ENCODE results near the gene SLC4A2.

The SLC4A2 gene

GRCh38 chr7:151087245-151088018, 28.0 kb downstream of the SLC4A2 start:
- H3K27ac Mint-ChIP-seq: peak overlapping the region in 1 of 2 donors; percentile 83
- peak; percentile 43 for ATAC-seq
- H3K4me1 Mint-ChIP-seq: peaks cover 51% of the 10 kb centered on the region
- H3K9me3 Mint-ChIP-seq: no peaks in the 10 kb centered on the region
- peaks cover 34% of the 10 kb centered on the region for H3K27me3 Mint-ChIP-seq
- DNase-seq: peak; percentile 37 to 58
- H3K4me3 Mint-ChIP-seq: peak overlapping the region; percentile 63 to 90

- H3K4me1 Mint-ChIP-seq: peaks cover 45% of the 10 kb centered on the region
- no peak overlapping the region for H3K27ac Mint-ChIP-seq
- ATAC-seq (no peak), DNase-seq (no peak)
- peaks cover 34% of the 10 kb centered on the region for H3K27me3 Mint-ChIP-seq
- H3K4me3 Mint-ChIP-seq: peak overlapping the region; percentile 63 to 90
- no peaks in the 10 kb centered on the region for H3K9me3 Mint-ChIP-seq
These were observed 28.8 kb downstream of the SLC4A2 start for GRCh38 chr7:151088019-151088855.

GRCh38 chr7:151088856-151089699, 29.7 kb downstream of the SLC4A2 start:
- Mint-ChIP-seq H3K4me3 (peak overlapping the region; percentile 63 to 90), H3K9me3 (no peaks in the 10 kb centered on the region), H3K27ac (no peak overlapping the region), H3K4me1 (peaks cover 37% of the 10 kb centered on the region), H3K27me3 (peaks cover 34% of the 10 kb centered on the region)
- ATAC-seq (no peak), DNase-seq (no peak)

- ATAC-seq (no peak), DNase-seq (no peak)
- Mint-ChIP-seq H3K4me3 (no peak overlapping the region), H3K27me3 (peaks cover 26% of the 10 kb centered on the region), H3K4me1 (peaks cover 33% of the 10 kb centered on the region), H3K27ac (no peak overlapping the region), H3K9me3 (no peaks in the 10 kb centered on the region)
These were observed 30.7 kb downstream of the SLC4A2 start for GRCh38 chr7:151089893-151090730.

GRCh38 chr7:151091003-151091402, 31.6 kb downstream of the SLC4A2 start:
- no peak overlapping the region for H3K27ac Mint-ChIP-seq
- H3K4me3 Mint-ChIP-seq: no peak overlapping the region
- H3K9me3 Mint-ChIP-seq: no peaks in the 10 kb centered on the region
- ATAC-seq (no peak), DNase-seq (no peak)
- peaks cover 17% of the 10 kb centered on the region for H3K27me3 Mint-ChIP-seq
- peaks cover 24% of the 10 kb centered on the region for H3K4me1 Mint-ChIP-seq

- Mint-ChIP-seq H3K9me3 (no peaks in the 10 kb centered on the region), H3K27me3 (peaks cover 16% of the 10 kb centered on the region), H3K27ac (no peak overlapping the region), H3K4me1 (peaks cover 24% of the 10 kb centered on the region), H3K4me3 (no peak overlapping the region)
- DNase-seq (no peak), ATAC-seq (no peak)
These were observed 32.0 kb downstream of the SLC4A2 start for GRCh38 chr7:151091431-151091830.

GRCh38 chr7:151091988-151092387, 32.6 kb downstream of the SLC4A2 start:
- ATAC-seq: no peak
- Mint-ChIP-seq H3K27ac (no peak overlapping the region), H3K9me3 (no peaks in the 10 kb centered on the region), H3K27me3 (peaks cover 16% of the 10 kb centered on the region), H3K4me3 (no peak overlapping the region), H3K4me1 (peaks cover 24% of the 10 kb centered on the region)
- no peak for DNase-seq

- Mint-ChIP-seq H3K27ac (no peak overlapping the region), H3K4me1 (peaks cover 13% of the 10 kb centered on the region), H3K27me3 (peaks cover 14% of the 10 kb centered on the region), H3K9me3 (no peaks in the 10 kb centered on the region), H3K4me3 (no peak overlapping the region)
- ATAC-seq: no peak
- no peak for DNase-seq
These were observed 34.4 kb downstream of the SLC4A2 start for GRCh38 chr7:151093748-151094147.

- H3K9me3 Mint-ChIP-seq: no peaks in the 10 kb centered on the region
- ATAC-seq (no peak), DNase-seq (no peak)
- H3K4me1 Mint-ChIP-seq: peaks cover 4% of the 10 kb centered on the region
- peaks cover 5% of the 10 kb centered on the region for H3K27me3 Mint-ChIP-seq
- no peak overlapping the region for H3K27ac Mint-ChIP-seq
- no peak overlapping the region for H3K4me3 Mint-ChIP-seq
These were observed 35.3 kb downstream of the SLC4A2 start for GRCh38 chr7:151094675-151095074.

GRCh38 chr7:151095123-151095797, 35.9 kb downstream of the SLC4A2 start:
- no peaks in the 10 kb centered on the region for H3K27me3 Mint-ChIP-seq
- H3K4me3 Mint-ChIP-seq: no peak overlapping the region
- no peak for ATAC-seq
- no peak for DNase-seq
- H3K9me3 Mint-ChIP-seq: no peaks in the 10 kb centered on the region
- no peaks in the 10 kb centered on the region for H3K4me1 Mint-ChIP-seq
- no peak overlapping the region for H3K27ac Mint-ChIP-seq

- ATAC-seq (no peak), DNase-seq (no peak)
- H3K27ac Mint-ChIP-seq: no peak overlapping the region
- no peaks in the 10 kb centered on the region for H3K4me1 Mint-ChIP-seq
- H3K9me3 Mint-ChIP-seq: no peaks in the 10 kb centered on the region
- no peaks in the 10 kb centered on the region for H3K27me3 Mint-ChIP-seq
- H3K4me3 Mint-ChIP-seq: no peak overlapping the region
These were observed 36.6 kb downstream of the SLC4A2 start for GRCh38 chr7:151095828-151096475.

GRCh38 chr7:151099486-151100211, 40.3 kb downstream of the SLC4A2 start:
- Mint-ChIP-seq H3K4me1 (no peaks in the 10 kb centered on the region), H3K27me3 (peaks cover 5% of the 10 kb centered on the region), H3K4me3 (no peak overlapping the region), H3K9me3 (no peaks in the 10 kb centered on the region), H3K27ac (no peak overlapping the region)
- ATAC-seq (no peak), DNase-seq (no peak)

GRCh38 chr7:151100921-151101320, 41.5 kb downstream of the SLC4A2 start:
- ATAC-seq (no peak), DNase-seq (no peak)
- no peaks in the 10 kb centered on the region for H3K9me3 Mint-ChIP-seq
- peaks cover 8% of the 10 kb centered on the region for H3K27me3 Mint-ChIP-seq
- no peak overlapping the region for H3K27ac Mint-ChIP-seq
- H3K4me3 Mint-ChIP-seq: no peak overlapping the region
- no peaks in the 10 kb centered on the region for H3K4me1 Mint-ChIP-seq

Data from stimulated activated naive CD8-positive, alpha-beta T cell treated with anti-CD3 and anti-CD28 coated beads, Interleukin-15, amount 100 ng/mL, for 72 hours (primary cell).